ENCODE measurements around the gene GMDS. TPM values are rescaled to one million over a fixed set of nuclear protein-coding genes. Genes with fewer than 3 reads are reported as not detected.

The GMDS gene
- total RNA-seq, 1 donor from 2014 or later: 27.0 TPM

DNA sequence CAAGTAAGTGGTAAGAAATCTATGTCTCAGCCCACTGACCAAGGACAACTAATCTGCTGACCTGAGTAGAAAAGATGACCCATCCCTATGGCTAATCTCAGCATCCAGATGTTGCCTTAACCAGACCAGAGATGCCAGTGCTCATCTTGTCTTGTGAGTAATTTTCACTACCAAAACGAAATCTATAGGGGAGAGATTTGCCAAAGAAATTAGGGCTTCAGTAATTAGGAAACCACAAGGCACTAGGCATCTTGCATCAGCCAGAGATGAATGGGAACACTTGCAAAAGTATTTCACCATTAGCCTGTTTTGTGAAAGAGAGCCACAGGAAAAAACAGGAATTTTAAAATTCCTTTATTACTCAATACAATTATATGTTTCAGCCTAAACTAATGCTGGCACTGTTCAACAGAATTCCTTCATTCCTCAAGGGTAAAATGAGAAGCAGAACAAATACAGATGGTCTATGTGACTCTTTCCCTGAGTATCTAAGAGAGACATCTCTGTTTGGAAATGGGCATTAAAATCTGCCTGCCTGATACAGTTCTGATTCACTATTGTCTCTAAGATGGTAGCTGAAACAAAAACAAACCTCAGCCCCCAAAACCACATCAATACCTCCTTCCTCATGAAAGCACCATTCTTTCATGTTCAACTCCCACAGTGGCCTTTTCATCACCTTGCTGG, 87.8 kb downstream of the GMDS start:
- Histone ChIP-seq H3K36me3 (ENCODE audit: control insufficient read depth, insufficient read depth, low read length) (no peaks in the 10 kb centered on the region), H3K4me3 (ENCODE audit: low read depth, low read length) (no peak overlapping the region), H3K27me3 (ENCODE audit: control insufficient read depth, insufficient read depth, low read length) (no peaks in the 10 kb centered on the region)
- DNase-seq (ENCODE audit: low read depth): peak; percentile 48
- TF ChIP-seq CTCF (IDR thresholded peaks at IDR 0.05; ENCODE audit: insufficient read depth, low read length, poor library complexity, severe bottlenecking): no peak

DNA sequence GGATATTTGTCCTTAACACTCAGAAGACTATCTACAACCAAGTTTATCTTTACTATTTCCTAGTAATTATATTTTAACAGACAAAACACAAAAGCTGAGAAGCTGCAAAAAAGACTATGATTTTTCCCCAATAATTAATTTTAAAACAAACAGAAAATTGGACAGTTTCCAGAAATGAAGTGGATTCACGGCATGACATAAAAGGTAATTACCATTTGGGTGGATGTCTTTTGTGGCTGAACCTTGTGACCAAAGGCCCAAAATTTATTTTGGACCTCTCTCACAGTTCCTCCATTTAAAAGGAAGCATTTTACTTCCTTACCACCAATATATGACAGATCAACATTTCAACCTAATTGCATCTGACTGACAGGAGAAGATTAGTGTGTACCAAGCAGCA, 90.2 kb downstream of the GMDS start:
- Histone ChIP-seq H3K27me3 (ENCODE audit: control insufficient read depth, insufficient read depth, low read length) (no peaks in the 10 kb centered on the region), H3K36me3 (ENCODE audit: control insufficient read depth, insufficient read depth, low read length) (no peaks in the 10 kb centered on the region), H3K4me3 (ENCODE audit: low read depth, low read length) (no peak overlapping the region)
- no peak for TF ChIP-seq CTCF (IDR thresholded peaks at IDR 0.05; ENCODE audit: insufficient read depth, low read length, poor library complexity, severe bottlenecking)
- no peak for DNase-seq (ENCODE audit: low read depth)

- no peak for TF ChIP-seq CTCF (IDR thresholded peaks at IDR 0.05; ENCODE audit: insufficient read depth, low read length, poor library complexity, severe bottlenecking)
- H3K4me3 ChIP-seq (ENCODE audit: low read depth, low read length): no peak overlapping the region
- DNase-seq (ENCODE audit: low read depth): no peak
- H3K27me3 ChIP-seq (ENCODE audit: control insufficient read depth, insufficient read depth, low read length): no peaks in the 10 kb centered on the region
- H3K36me3 ChIP-seq (ENCODE audit: control insufficient read depth, insufficient read depth, low read length): no peaks in the 10 kb centered on the region
These were observed 95.9 kb downstream of the GMDS start for GRCh38 chr6:2149361-2150006.

DNA sequence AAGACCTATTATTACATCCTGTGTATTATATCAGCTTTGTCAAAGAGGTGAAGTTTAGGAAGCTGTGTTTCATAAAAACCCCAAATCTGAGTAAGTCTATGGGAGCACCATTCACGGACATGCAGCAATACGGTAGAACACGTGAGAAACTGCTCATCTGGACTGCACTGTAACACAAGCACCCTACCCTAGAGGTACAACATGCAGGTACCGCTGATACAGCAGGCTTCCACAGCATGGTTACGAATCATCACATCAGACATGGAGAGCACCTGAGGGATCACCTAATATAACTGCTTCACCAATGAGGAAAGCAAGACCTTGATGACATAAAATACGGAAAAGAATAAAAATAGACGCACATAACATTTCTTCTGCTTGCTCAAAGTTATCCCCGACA, 96.7 kb downstream of the GMDS start:
- H3K36me3 ChIP-seq (ENCODE audit: control insufficient read depth, insufficient read depth, low read length): no peaks in the 10 kb centered on the region
- H3K27me3 ChIP-seq (ENCODE audit: control insufficient read depth, insufficient read depth, low read length): no peaks in the 10 kb centered on the region
- no peak for TF ChIP-seq CTCF (IDR thresholded peaks at IDR 0.05; ENCODE audit: insufficient read depth, low read length, poor library complexity, severe bottlenecking)
- H3K4me3 ChIP-seq (ENCODE audit: low read depth, low read length): no peak overlapping the region
- no peak for DNase-seq (ENCODE audit: low read depth)

DNA sequence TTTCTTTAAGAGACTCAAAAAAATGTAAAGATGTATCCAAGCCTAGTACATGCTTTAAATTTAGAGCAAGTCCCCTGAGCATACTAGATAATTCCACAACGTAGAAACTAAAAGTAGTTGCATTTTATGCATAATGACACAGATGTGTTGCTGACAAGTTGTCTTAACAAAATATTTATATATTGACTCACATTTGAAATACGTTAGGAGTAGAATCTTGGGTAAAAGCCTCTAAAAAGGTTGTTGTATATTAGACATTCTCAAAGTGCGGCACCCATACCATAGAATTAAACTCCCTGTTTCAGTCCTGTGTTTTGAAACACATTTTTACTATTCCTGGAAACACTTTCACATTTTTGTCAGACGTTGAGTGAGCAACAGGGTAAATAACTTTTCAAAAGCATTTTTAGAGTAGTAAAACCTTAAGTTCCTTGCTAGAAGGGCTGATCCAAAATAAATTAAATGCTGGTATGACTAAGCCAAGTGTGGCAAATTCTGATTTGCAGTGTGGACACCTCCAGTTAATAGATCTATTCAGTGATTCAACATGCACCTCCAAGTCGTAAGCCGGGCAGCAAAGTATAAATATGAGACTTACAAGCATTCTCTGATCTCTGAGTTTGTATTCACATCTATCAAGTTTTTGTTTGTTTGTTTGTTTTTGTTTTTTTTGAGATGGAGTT, 97.5 kb downstream of the GMDS start:
- no peak for DNase-seq (ENCODE audit: low read depth)
- no peak for TF ChIP-seq CTCF (IDR thresholded peaks at IDR 0.05; ENCODE audit: insufficient read depth, low read length, poor library complexity, severe bottlenecking)
- Histone ChIP-seq H3K4me3 (ENCODE audit: low read depth, low read length) (no peak overlapping the region), H3K36me3 (ENCODE audit: control insufficient read depth, insufficient read depth, low read length) (no peaks in the 10 kb centered on the region), H3K27me3 (ENCODE audit: control insufficient read depth, insufficient read depth, low read length) (no peaks in the 10 kb centered on the region)

Measured in kidney epithelial cell (primary cell).